ENCODE data around the gene UBL7.

Gene UBL7

GRCh38 chr15:74433592-74434262 is 27.2 kb downstream of the UBL7 start, which contains the start of gene SEMA7A:
TSS of gene SEMA7A (minus strand) at chr15:74433958. CDS start at chr15:74433918, 40 bp downstream.
- Histone ChIP-seq H3K27ac (replicated peaks) (no peak within 1 kb of the TSS; the same call in 1 of the 2 replicates), H3K4me3 (replicated peaks; ENCODE audit: insufficient read depth, low read length) (peak within 1 kb of the TSS; percentile 61), H3K27me3 (ENCODE audit: insufficient read depth, poor library complexity, severe bottlenecking) (peaks cover 15% of the 10 kb centered on the region)
- TF ChIP-seq SPI1 (IDR thresholded peaks at IDR 0.05; ENCODE audit: borderline replicate concordance, low read depth) (peak; percentile 67; the same call in 1 of the 2 replicates), POLR2AphosphoS5 (IDR thresholded peaks at IDR 0.05; ENCODE audit: low read depth) (peak; percentile 30; the same call in 1 of the 2 replicates)
- TF ChIP-seq, protein P1, sequence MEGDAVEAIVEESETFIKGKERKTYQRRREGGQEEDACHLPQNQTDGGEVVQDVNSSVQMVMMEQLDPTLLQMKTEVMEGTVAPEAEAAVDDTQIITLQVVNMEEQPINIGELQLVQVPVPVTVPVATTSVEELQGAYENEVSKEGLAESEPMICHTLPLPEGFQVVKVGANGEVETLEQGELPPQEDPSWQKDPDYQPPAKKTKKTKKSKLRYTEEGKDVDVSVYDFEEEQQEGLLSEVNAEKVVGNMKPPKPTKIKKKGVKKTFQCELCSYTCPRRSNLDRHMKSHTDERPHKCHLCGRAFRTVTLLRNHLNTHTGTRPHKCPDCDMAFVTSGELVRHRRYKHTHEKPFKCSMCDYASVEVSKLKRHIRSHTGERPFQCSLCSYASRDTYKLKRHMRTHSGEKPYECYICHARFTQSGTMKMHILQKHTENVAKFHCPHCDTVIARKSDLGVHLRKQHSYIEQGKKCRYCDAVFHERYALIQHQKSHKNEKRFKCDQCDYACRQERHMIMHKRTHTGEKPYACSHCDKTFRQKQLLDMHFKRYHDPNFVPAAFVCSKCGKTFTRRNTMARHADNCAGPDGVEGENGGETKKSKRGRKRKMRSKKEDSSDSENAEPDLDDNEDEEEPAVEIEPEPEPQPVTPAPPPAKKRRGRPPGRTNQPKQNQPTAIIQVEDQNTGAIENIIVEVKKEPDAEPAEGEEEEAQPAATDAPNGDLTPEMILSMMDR (IDR thresholded peaks at IDR 0.05; ENCODE audit: insufficient read depth, low read length), result no peak
- peak; percentile 77 to 80 for DNase-seq (ENCODE audit: low read depth in 1 of 2, low spot score in 1 of 2)

DNA sequence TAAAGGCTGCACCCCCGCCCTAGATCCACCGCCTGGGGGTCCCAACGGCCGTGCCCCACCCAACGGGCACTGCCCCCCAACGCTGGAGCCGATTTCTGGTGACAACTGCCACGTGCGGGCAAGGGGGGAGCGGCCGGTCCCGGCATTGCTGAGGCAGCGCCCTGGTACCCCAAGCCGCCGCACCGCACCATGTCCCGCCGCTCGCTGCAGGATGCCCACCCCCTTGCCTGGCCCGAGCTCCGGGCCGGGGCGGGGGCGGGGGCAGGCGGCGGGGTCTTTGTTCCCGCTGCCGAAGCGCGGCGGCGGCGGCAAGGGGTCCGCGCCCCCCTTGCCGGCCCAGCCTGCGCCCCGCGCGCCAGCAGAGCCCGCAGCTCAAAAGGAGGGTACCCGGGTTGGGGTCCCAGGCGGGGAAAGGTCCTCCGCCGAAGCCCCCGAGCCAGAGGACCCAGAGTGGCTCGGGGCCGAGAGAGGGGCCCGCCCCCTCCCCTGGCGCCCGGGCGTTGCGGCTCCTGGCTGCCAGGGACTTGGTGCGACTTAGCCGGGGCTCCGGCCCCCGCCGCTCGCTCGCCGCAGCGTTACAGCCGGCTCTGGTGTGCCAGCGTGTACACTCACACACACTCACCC is 27.9 kb downstream of the UBL7 start:
- TF ChIP-seq, protein P2, sequence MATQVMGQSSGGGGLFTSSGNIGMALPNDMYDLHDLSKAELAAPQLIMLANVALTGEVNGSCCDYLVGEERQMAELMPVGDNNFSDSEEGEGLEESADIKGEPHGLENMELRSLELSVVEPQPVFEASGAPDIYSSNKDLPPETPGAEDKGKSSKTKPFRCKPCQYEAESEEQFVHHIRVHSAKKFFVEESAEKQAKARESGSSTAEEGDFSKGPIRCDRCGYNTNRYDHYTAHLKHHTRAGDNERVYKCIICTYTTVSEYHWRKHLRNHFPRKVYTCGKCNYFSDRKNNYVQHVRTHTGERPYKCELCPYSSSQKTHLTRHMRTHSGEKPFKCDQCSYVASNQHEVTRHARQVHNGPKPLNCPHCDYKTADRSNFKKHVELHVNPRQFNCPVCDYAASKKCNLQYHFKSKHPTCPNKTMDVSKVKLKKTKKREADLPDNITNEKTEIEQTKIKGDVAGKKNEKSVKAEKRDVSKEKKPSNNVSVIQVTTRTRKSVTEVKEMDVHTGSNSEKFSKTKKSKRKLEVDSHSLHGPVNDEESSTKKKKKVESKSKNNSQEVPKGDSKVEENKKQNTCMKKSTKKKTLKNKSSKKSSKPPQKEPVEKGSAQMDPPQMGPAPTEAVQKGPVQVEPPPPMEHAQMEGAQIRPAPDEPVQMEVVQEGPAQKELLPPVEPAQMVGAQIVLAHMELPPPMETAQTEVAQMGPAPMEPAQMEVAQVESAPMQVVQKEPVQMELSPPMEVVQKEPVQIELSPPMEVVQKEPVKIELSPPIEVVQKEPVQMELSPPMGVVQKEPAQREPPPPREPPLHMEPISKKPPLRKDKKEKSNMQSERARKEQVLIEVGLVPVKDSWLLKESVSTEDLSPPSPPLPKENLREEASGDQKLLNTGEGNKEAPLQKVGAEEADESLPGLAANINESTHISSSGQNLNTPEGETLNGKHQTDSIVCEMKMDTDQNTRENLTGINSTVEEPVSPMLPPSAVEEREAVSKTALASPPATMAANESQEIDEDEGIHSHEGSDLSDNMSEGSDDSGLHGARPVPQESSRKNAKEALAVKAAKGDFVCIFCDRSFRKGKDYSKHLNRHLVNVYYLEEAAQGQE (IDR thresholded peaks at IDR 0.05; ENCODE audit: insufficient replicate concordance, low read depth), result no peak
- TF ChIP-seq, protein P1 (IDR thresholded peaks at IDR 0.05; ENCODE audit: insufficient read depth, low read length), result no peak
- Histone ChIP-seq H3K27ac (replicated peaks) (no peak overlapping the region), H3K27me3 (ENCODE audit: insufficient read depth, poor library complexity, severe bottlenecking) (peaks cover 15% of the 10 kb centered on the region), H3K4me3 (replicated peaks; ENCODE audit: insufficient read depth, low read length) (peak overlapping the region; percentile 61)
- DNase-seq (ENCODE audit: low read depth in 1 of 2, low spot score in 1 of 2), result no peak

GRCh38 chr15:74432271-74432967 is 28.5 kb downstream of the UBL7 start:
- Histone ChIP-seq H3K27ac (replicated peaks) (no peak overlapping the region), H3K4me3 (replicated peaks; ENCODE audit: insufficient read depth, low read length) (peak overlapping the region; percentile 61)
- no peak for DNase-seq (ENCODE audit: low read depth in 1 of 2, low spot score in 1 of 2)

More at GRCh38 chr15:74432271-74432967, 28.5 kb downstream of the UBL7 start:
- TF ChIP-seq, protein P1 (IDR thresholded peaks at IDR 0.05; ENCODE audit: insufficient read depth, low read length), result no peak
- no peak for TF ChIP-seq POLR2AphosphoS5 (IDR thresholded peaks at IDR 0.05; ENCODE audit: low read depth)
- no peak for TF ChIP-seq GABPA (IDR thresholded peaks at IDR 0.05; ENCODE audit: low read depth)
- TF ChIP-seq SPI1 (IDR thresholded peaks at IDR 0.05; ENCODE audit: borderline replicate concordance, low read depth), result no peak
- TF ChIP-seq, protein P2 (IDR thresholded peaks at IDR 0.05; ENCODE audit: insufficient replicate concordance, low read depth), result no peak
- H3K27me3 ChIP-seq (ENCODE audit: insufficient read depth, poor library complexity, severe bottlenecking), result peaks cover 15% of the 10 kb centered on the region
